ENCODE data around the gene GPI. TPM values are rescaled to one million over a fixed set of nuclear protein-coding genes. Genes with fewer than 3 reads are reported as not detected.

The GPI gene
- total and polyA plus RNA-seq, 2 donors (not counting 3 experiments of a cell fraction or from before 2014, with no cell fraction given): 131 to 273 TPM

DNA sequence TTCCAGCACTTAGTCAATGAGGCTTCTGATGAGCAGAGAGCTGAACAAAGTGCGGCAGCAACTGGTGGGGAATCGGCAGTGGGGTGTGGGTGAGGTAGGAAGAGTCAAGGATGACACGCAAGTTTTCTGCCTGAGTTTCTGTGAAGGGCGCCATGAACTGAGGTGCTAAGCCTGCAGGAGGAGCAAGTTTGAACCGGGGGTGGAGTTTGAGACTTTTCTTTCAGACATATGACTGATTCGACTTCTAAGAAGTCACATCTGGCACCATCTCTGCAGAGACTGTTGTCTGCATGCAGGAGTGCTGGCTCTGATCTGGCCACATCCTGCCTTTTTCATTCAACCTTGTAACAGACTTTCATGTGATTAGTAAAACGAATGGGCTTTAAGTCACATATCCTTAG is 14.8 kb upstream of the GPI start:
- H4K20me1 ChIP-seq (replicated peaks; ENCODE audit: control insufficient read depth, extremely low read depth, insufficient read depth, low read length): no peaks in the 10 kb centered on the region
- H3K9me3 ChIP-seq (replicated peaks; ENCODE audit: control insufficient read depth, insufficient read depth, low read length): no peaks in the 10 kb centered on the region
- no peak overlapping the region for H3K4me2 ChIP-seq (ENCODE audit: insufficient read depth, low read length)
- intact Hi-C loops (cut with micrococcal nuclease): no loop called here
- no peaks in the 10 kb centered on the region for H3K9me1 ChIP-seq (replicated peaks; ENCODE audit: control insufficient read depth, extremely low read depth, insufficient read depth, low read length)
- no peaks in the 10 kb centered on the region for H3K27me3 ChIP-seq (ENCODE audit: control insufficient read depth in 2 of 2, insufficient read depth in 2 of 2, low read length in 2 of 2)
- peaks cover 13 to 41% of the 10 kb centered on the region in 2 experiments for H3K36me3 ChIP-seq (ENCODE audit: control insufficient read depth in 2 of 2, extremely low read depth in 1 of 2, insufficient read depth in 2 of 2, low read length in 2 of 2)
- TF ChIP-seq, protein P1, sequence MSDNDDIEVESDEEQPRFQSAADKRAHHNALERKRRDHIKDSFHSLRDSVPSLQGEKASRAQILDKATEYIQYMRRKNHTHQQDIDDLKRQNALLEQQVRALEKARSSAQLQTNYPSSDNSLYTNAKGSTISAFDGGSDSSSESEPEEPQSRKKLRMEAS (IDR thresholded peaks at IDR 0.05; ENCODE audit: insufficient read depth, insufficient read length): no peak
- no peak for TF ChIP-seq MYC (IDR thresholded peaks at IDR 0.05; ENCODE audit: low read depth, low read length)
- no peak for TF ChIP-seq FOS (IDR thresholded peaks at IDR 0.05; ENCODE audit: borderline replicate concordance, insufficient read depth, low read length)
- no peak for TF ChIP-seq GATA2 (IDR thresholded peaks at IDR 0.05; ENCODE audit: insufficient read depth, insufficient read length, low read depth, low read length)
- TF ChIP-seq JUN (IDR thresholded peaks at IDR 0.05; ENCODE audit: borderline replicate concordance, insufficient read depth, insufficient read length, low read depth): no peak
- DNase-seq (ENCODE audit: low read depth, low spot score) (no peak), FAIRE-seq (no peak)
- H3K79me2 ChIP-seq (ENCODE audit: control insufficient read depth, insufficient read depth, low read length): no peaks in the 10 kb centered on the region
- H3K4me3 ChIP-seq (replicated peaks in 1 of 3; ENCODE audit: insufficient read depth in 1 of 3, low read depth in 1 of 3, low read length in 3 of 3): no peak overlapping the region
- H3K27ac ChIP-seq (ENCODE audit: insufficient read depth, low read depth, low read length): no peak overlapping the region
- no TSS peak for BruUV-seq (replicated peaks)
- POLR2A ChIA-PET: no interaction called here
- peaks cover 2% of the 10 kb centered on the region for H3K4me1 ChIP-seq (ENCODE audit: control insufficient read depth, extremely low read depth, insufficient read depth, low read length)
- H3K9ac ChIP-seq (replicated peaks; ENCODE audit: extremely low read depth, insufficient read depth, low read length): no peak overlapping the region
- no peak overlapping the region for H2AFZ ChIP-seq (ENCODE audit: low read depth, low read length)
- dilution Hi-C loops (cut with MboI; ENCODE audit: extremely low pct_ligation_motif_present, low sequenced_read_pairs): no loop called here
- CTCF ChIA-PET: no interaction called here

DNA sequence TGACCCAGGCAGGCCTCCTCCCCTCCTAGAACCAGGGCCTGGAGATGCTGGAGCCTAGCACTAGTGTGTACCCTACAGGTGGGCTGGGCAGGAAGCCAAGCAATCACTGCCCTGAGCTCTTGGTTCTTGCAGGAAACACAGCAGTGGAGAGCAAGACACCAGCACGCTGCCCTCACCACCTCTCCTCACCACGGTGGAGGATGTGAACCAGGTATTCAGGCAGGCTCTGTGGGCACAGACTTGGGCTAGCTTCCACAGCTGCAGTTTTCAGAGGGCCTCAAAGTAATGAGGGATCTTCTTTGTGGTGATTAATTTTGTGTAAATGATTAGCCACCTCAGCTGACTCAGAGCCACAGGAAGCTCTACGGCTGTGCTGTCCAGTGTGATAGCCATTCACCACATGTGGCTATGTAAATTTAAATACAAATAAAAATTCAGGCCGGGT is 13.6 kb upstream of the GPI start:
- BruUV-seq (replicated peaks): no TSS peak
- no peaks in the 10 kb centered on the region for H3K79me2 ChIP-seq (ENCODE audit: control insufficient read depth, insufficient read depth, low read length)
- H3K4me1 ChIP-seq (ENCODE audit: control insufficient read depth, extremely low read depth, insufficient read depth, low read length): peaks cover 2% of the 10 kb centered on the region
- ChIA-PET CTCF (interaction anchor here (1.1 kb wide), 1 partner anchor 8 kb away, joined by 4 read pairs; no protein-coding TSS in a partner anchor), POLR2A (no interaction called here)
- no peaks in the 10 kb centered on the region for H4K20me1 ChIP-seq (replicated peaks; ENCODE audit: control insufficient read depth, extremely low read depth, insufficient read depth, low read length)
- H3K9me1 ChIP-seq (replicated peaks; ENCODE audit: control insufficient read depth, extremely low read depth, insufficient read depth, low read length): no peaks in the 10 kb centered on the region
- no peaks in the 10 kb centered on the region for H3K9me3 ChIP-seq (replicated peaks; ENCODE audit: control insufficient read depth, insufficient read depth, low read length)
- dilution Hi-C loops (cut with MboI; ENCODE audit: extremely low pct_ligation_motif_present, low sequenced_read_pairs) (no loop called here), intact Hi-C loops (cut with micrococcal nuclease) (no loop called here)
- H3K27me3 ChIP-seq (ENCODE audit: control insufficient read depth in 2 of 2, insufficient read depth in 2 of 2, low read length in 2 of 2): no peaks in the 10 kb centered on the region
- FAIRE-seq (no peak), DNase-seq (ENCODE audit: low read depth, low spot score) (no peak)
- H3K9ac ChIP-seq (replicated peaks; ENCODE audit: extremely low read depth, insufficient read depth, low read length): no peak overlapping the region
- peaks cover 13 to 44% of the 10 kb centered on the region in 2 experiments for H3K36me3 ChIP-seq (ENCODE audit: control insufficient read depth in 2 of 2, extremely low read depth in 1 of 2, insufficient read depth in 2 of 2, low read length in 2 of 2)
- TF ChIP-seq EZH2 (IDR thresholded peaks at IDR 0.05; ENCODE audit: borderline replicate concordance, low read depth, low read length, severe bottlenecking) (no peak), GATA2 (IDR thresholded peaks at IDR 0.05; ENCODE audit: insufficient read depth, insufficient read length, low read depth, low read length) (no peak), FOS (IDR thresholded peaks at IDR 0.05; ENCODE audit: borderline replicate concordance, insufficient read depth, low read length) (no peak), POLR2AphosphoS5 (IDR thresholded peaks at IDR 0.05; ENCODE audit: insufficient read depth, low read depth, low read length) (no peak), POLR2A (IDR thresholded peaks at IDR 0.05; ENCODE audit: low read depth, low read length) (no peak), JUN (IDR thresholded peaks at IDR 0.05; ENCODE audit: borderline replicate concordance, insufficient read depth, insufficient read length, low read depth) (no peak), MYC (IDR thresholded peaks at IDR 0.05; ENCODE audit: low read depth, low read length) (no peak)
- TF ChIP-seq, protein P1 (IDR thresholded peaks at IDR 0.05; ENCODE audit: insufficient read depth, insufficient read length): no peak
- TF ChIP-seq, protein P2, sequence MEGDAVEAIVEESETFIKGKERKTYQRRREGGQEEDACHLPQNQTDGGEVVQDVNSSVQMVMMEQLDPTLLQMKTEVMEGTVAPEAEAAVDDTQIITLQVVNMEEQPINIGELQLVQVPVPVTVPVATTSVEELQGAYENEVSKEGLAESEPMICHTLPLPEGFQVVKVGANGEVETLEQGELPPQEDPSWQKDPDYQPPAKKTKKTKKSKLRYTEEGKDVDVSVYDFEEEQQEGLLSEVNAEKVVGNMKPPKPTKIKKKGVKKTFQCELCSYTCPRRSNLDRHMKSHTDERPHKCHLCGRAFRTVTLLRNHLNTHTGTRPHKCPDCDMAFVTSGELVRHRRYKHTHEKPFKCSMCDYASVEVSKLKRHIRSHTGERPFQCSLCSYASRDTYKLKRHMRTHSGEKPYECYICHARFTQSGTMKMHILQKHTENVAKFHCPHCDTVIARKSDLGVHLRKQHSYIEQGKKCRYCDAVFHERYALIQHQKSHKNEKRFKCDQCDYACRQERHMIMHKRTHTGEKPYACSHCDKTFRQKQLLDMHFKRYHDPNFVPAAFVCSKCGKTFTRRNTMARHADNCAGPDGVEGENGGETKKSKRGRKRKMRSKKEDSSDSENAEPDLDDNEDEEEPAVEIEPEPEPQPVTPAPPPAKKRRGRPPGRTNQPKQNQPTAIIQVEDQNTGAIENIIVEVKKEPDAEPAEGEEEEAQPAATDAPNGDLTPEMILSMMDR (IDR thresholded peaks at IDR 0.05; ENCODE audit: extremely low read depth in 1 of 2, insufficient read depth in 1 of 2, low read depth in 1 of 2, low read length in 2 of 2): no peak
- H2AFZ ChIP-seq (ENCODE audit: low read depth, low read length): no peak overlapping the region
- no peak overlapping the region for H3K4me2 ChIP-seq (ENCODE audit: insufficient read depth, low read length)
- no peak overlapping the region for H3K27ac ChIP-seq (ENCODE audit: insufficient read depth, low read depth, low read length)
- H3K4me3 ChIP-seq (replicated peaks in 1 of 3; ENCODE audit: insufficient read depth in 1 of 3, low read depth in 1 of 3, low read length in 3 of 3): no peak overlapping the region
